Mammary epithelial cell (primary cell): ENCODE data around the gene A2M.

Source experiments
- CTCF ChIP-seq, 2 donors: IDR thresholded peaks in 1 of 2; conservative IDR thresholded peaks in 1 of 2; 2 replicates each; pipeline ENCODE4 v1.5.1; 2011 to 2012; ENCODE audit warnings: inconsistent platforms in 2 of 2, low read length in 2 of 2, mild to moderate bottlenecking in 2 of 2, control low read depth in 1 of 2, low read depth in 1 of 2; ENCODE audit not compliant: insufficient read depth in 1 of 2; ENCODE audit errors: extremely low read depth in 1 of 2
- EZH2 ChIP-seq: IDR thresholded peaks from 2 replicates; pipeline ENCODE4 v1.6.1; 2012; ENCODE audit warnings: low read length, inconsistent platforms, borderline replicate concordance

- TF ChIP-seq CTCF (conservative IDR thresholded peaks at IDR 0.05 in 1 of 2, IDR thresholded peaks at IDR 0.05 in 1 of 2; ENCODE audit: extremely low read depth in 1 of 2, insufficient read depth in 1 of 2, low read depth in 1 of 2, low read length in 2 of 2) (no peak), EZH2 (no peak)
These were observed 773 bp downstream of the A2M start for GRCh38 chr12:9114946-9115345.
